ENCODE results near the gene FAM120B.

Gene FAM120B

GRCh38 chr6:170287371-170287876 lies 19.1 kb upstream of the FAM120B start:
- H3K9ac ChIP-seq (ENCODE audit: low read depth in 1 of 2, low read length in 2 of 2): peak overlapping the region in 1 of 2 donors; percentile 13
- H3K9me3 ChIP-seq (ENCODE audit: control insufficient read depth in 1 of 2, low read length in 2 of 2): no peaks in the 10 kb centered on the region
- peaks cover 15 to 41% of the 10 kb centered on the region in 2 donors for H3K4me1 ChIP-seq (ENCODE audit: control insufficient read depth in 1 of 2, insufficient read depth in 2 of 2, low read length in 2 of 2)
- peaks cover 42 to 44% of the 10 kb centered on the region in 2 donors for H3K27me3 ChIP-seq (ENCODE audit: control insufficient read depth in 1 of 2, insufficient read depth in 2 of 2, low read length in 2 of 2)
- H3K27ac ChIP-seq (ENCODE audit: low read depth, low read length): no peak overlapping the region
- H3K4me3 ChIP-seq (ENCODE audit: low read depth in 1 of 2, low read length in 2 of 2): peak overlapping the region; percentile 70 to 80
- H3K36me3 ChIP-seq (ENCODE audit: control insufficient read depth in 1 of 2, insufficient read depth in 2 of 2, low read length in 2 of 2): peaks cover 4 to 6% of the 10 kb centered on the region in 2 donors

DNA sequence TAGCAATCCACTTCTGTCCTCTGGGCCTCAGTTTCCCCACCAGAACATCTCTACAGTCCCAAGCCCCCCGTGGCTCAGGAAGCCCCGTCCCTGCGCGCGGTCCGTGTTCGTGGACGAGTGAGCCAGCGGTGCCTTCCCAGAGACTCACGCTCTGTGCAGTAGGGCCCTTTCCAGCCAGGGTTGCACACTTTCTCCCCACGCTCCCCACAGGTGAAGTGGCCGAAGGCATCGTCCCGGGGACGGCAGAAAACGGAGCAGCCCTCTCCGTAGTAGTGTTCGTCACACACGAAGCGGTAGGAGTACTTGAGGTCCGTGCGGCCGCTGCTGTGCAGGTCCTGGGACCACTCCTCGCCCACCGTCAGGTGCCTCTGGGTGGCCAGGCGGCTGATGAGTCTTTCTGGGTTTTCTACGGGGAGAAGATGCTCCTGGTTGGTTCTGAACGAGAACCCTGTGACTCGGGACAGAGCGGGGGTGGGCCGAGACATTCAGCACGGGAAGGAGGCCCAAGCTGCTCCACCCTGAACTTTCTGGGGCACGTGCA lies 18.4 kb upstream of the FAM120B start:
- Histone ChIP-seq H3K36me3 (ENCODE audit: control insufficient read depth in 1 of 2, insufficient read depth in 2 of 2, low read length in 2 of 2) (peaks cover 4 to 6% of the 10 kb centered on the region in 2 donors), H3K9ac (ENCODE audit: low read depth in 1 of 2, low read length in 2 of 2) (peak overlapping the region in 1 of 2 donors; percentile 13)

GRCh38 chr6:170288852-170289179 lies 17.7 kb upstream of the FAM120B start:
- peak overlapping the region; percentile 70 to 80 for H3K4me3 ChIP-seq (ENCODE audit: low read depth in 1 of 2, low read length in 2 of 2)
- peaks cover 0 to 6% of the 10 kb centered on the region in 2 donors for H3K36me3 ChIP-seq (ENCODE audit: control insufficient read depth in 1 of 2, insufficient read depth in 2 of 2, low read length in 2 of 2)
- peaks cover 28 to 48% of the 10 kb centered on the region in 2 donors for H3K4me1 ChIP-seq (ENCODE audit: control insufficient read depth in 1 of 2, insufficient read depth in 2 of 2, low read length in 2 of 2)
- H3K9me3 ChIP-seq (ENCODE audit: control insufficient read depth in 1 of 2, low read length in 2 of 2): no peaks in the 10 kb centered on the region
- peak overlapping the region; percentile 18 to 43 for H3K9ac ChIP-seq (ENCODE audit: low read depth in 1 of 2, low read length in 2 of 2)
- peaks cover 54 to 58% of the 10 kb centered on the region in 2 donors for H3K27me3 ChIP-seq (ENCODE audit: control insufficient read depth in 1 of 2, insufficient read depth in 2 of 2, low read length in 2 of 2)
- no peak overlapping the region for H3K27ac ChIP-seq (ENCODE audit: low read depth, low read length)

More for the DNA sequence above, 18.4 kb upstream of the FAM120B start:
- H3K9me3 ChIP-seq (ENCODE audit: control insufficient read depth in 1 of 2, low read length in 2 of 2): no peaks in the 10 kb centered on the region
- peak overlapping the region; percentile 70 to 80 for H3K4me3 ChIP-seq (ENCODE audit: low read depth in 1 of 2, low read length in 2 of 2)
- peaks cover 48 to 51% of the 10 kb centered on the region in 2 donors for H3K27me3 ChIP-seq (ENCODE audit: control insufficient read depth in 1 of 2, insufficient read depth in 2 of 2, low read length in 2 of 2)
- peaks cover 23 to 48% of the 10 kb centered on the region in 2 donors for H3K4me1 ChIP-seq (ENCODE audit: control insufficient read depth in 1 of 2, insufficient read depth in 2 of 2, low read length in 2 of 2)
- no peak overlapping the region for H3K27ac ChIP-seq (ENCODE audit: low read depth, low read length)

DNA sequence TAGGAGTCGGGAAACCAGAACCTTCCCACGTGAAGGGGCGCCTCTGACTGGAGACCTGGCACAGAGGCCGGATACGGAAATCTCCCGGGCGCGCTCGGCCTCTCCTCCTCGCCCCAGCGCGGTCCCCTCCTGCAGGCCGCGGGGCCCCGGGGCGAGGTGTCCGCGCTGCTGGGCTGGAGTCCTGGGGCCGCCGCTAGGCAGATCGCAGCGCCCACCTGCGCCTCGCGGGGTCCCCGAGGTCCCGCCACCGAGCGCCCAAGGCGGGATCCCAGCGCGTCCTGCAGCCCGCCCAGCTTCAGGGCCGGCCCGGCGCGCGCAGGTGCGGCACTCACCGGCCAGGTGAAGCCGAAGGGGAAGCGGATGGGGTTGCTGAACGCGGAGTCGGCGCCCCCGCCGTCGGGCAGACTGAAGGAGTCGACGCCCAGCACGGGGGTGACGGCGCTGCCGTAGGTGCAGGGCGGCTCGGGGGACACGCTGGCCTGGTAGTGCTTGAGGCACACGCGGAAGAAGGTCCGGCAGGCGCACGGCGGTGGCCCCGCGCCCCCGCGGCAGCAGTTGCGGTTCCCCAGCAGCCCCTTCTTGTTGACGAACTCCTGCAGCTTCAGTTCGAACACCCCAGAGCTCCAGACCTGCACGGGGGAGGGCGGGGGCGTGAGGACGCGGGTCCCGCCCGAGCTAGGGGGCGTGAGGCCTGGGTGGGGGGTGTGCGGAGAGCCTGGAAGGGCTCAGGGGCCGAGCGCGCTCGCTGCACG lies 17.2 kb upstream of the FAM120B start:
- H3K4me1 ChIP-seq (ENCODE audit: control insufficient read depth in 1 of 2, insufficient read depth in 2 of 2, low read length in 2 of 2): peaks cover 28 to 48% of the 10 kb centered on the region in 2 donors
- H3K4me3 ChIP-seq (ENCODE audit: low read depth in 1 of 2, low read length in 2 of 2): peak overlapping the region; percentile 70 to 80
- H3K27ac ChIP-seq (ENCODE audit: low read depth, low read length): no peak overlapping the region
- H3K9me3 ChIP-seq (ENCODE audit: control insufficient read depth in 1 of 2, low read length in 2 of 2): no peaks in the 10 kb centered on the region
- H3K9ac ChIP-seq (ENCODE audit: low read depth in 1 of 2, low read length in 2 of 2): peak overlapping the region; percentile 38 to 54
- peaks cover 60 to 63% of the 10 kb centered on the region in 2 donors for H3K27me3 ChIP-seq (ENCODE audit: control insufficient read depth in 1 of 2, insufficient read depth in 2 of 2, low read length in 2 of 2)
- peaks cover 0 to 6% of the 10 kb centered on the region in 2 donors for H3K36me3 ChIP-seq (ENCODE audit: control insufficient read depth in 1 of 2, insufficient read depth in 2 of 2, low read length in 2 of 2)

GRCh38 chr6:170289951-170290295 lies 16.6 kb upstream of the FAM120B start:
- Histone ChIP-seq H3K9ac (ENCODE audit: low read depth in 1 of 2, low read length in 2 of 2) (peak overlapping the region; percentile 49 to 54), H3K4me1 (ENCODE audit: control insufficient read depth in 1 of 2, insufficient read depth in 2 of 2, low read length in 2 of 2) (peaks cover 31 to 50% of the 10 kb centered on the region in 2 donors), H3K9me3 (ENCODE audit: control insufficient read depth in 1 of 2, low read length in 2 of 2) (no peaks in the 10 kb centered on the region), H3K4me3 (ENCODE audit: low read depth in 1 of 2, low read length in 2 of 2) (peak overlapping the region; percentile 70 to 80), H3K27ac (ENCODE audit: low read depth, low read length) (peak overlapping the region; percentile 42), H3K36me3 (ENCODE audit: control insufficient read depth in 1 of 2, insufficient read depth in 2 of 2, low read length in 2 of 2) (peaks cover 0 to 6% of the 10 kb centered on the region in 2 donors), H3K27me3 (ENCODE audit: control insufficient read depth in 1 of 2, insufficient read depth in 2 of 2, low read length in 2 of 2) (peaks cover 65 to 69% of the 10 kb centered on the region in 2 donors)

DNA sequence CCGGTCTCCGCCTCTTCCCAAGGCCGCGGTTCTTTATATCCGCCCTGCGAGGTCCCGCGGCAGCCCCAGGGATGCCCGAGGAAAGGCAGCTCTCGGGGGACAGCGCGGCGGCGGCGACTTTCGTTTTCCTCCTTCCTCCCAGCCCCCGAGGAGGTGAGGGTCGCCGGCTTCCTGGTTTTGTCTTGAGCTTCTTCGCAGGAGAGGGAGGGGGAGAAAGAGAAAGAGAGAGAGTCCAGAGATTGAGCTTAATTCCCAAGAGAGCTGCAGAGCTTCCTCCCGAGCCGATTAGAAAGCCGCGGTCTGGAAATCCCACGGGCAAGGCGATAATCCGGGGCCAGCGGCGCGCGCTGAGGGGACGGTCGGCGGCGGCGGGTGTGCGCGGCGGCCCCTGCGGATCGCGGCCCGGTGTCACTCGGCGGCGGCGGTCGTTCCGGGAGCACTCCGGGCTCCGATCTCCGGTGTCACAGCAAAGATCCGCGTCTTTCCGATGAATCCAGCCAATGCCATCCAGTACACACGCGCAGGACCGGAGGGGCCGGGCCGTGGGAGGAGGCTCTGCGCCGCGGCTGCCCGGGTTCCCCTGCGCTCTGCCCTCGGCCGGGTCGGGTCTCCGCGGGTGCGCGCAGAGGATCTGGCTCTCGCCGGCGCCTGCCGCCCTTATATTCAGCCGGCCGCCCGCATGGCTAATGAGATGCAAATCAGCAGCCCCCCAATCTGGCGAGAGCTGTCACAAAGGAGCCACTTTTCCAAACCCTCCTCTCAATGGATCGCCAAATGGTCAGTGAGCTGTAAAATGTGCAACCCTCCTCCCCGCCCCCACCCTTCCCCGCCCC lies 16.0 kb upstream of the FAM120B start, which contains the start of gene DLL1:
DLL1 (minus strand) TSS at position 783 of the 833 bp plus-strand sequence. CDS start 939 bp downstream, outside the sequence.
- peak within 1 kb of the TSS; percentile 49 to 54 for H3K9ac ChIP-seq (ENCODE audit: low read depth in 1 of 2, low read length in 2 of 2)
- H3K4me3 ChIP-seq (ENCODE audit: low read depth in 1 of 2, low read length in 2 of 2): peak within 1 kb of the TSS; percentile 70 to 80
- peaks cover 35 to 56% of the 10 kb centered on the region in 2 donors for H3K4me1 ChIP-seq (ENCODE audit: control insufficient read depth in 1 of 2, insufficient read depth in 2 of 2, low read length in 2 of 2)
- peaks cover 0 to 6% of the 10 kb centered on the region in 2 donors for H3K36me3 ChIP-seq (ENCODE audit: control insufficient read depth in 1 of 2, insufficient read depth in 2 of 2, low read length in 2 of 2)
- H3K9me3 ChIP-seq (ENCODE audit: control insufficient read depth in 1 of 2, low read length in 2 of 2): no peaks in the 10 kb centered on the region
- H3K27me3 ChIP-seq (ENCODE audit: control insufficient read depth in 1 of 2, insufficient read depth in 2 of 2, low read length in 2 of 2): peaks cover 65 to 71% of the 10 kb centered on the region in 2 donors
- H3K27ac ChIP-seq (ENCODE audit: low read depth, low read length): peak within 1 kb of the TSS; percentile 56

- Histone ChIP-seq H3K4me1 (ENCODE audit: control insufficient read depth in 1 of 2, insufficient read depth in 2 of 2, low read length in 2 of 2) (peaks cover 35 to 59% of the 10 kb centered on the region in 2 donors), H3K4me3 (ENCODE audit: low read depth in 1 of 2, low read length in 2 of 2) (peak overlapping the region; percentile 38 to 51), H3K27me3 (ENCODE audit: control insufficient read depth in 1 of 2, insufficient read depth in 2 of 2, low read length in 2 of 2) (peaks cover 66 to 70% of the 10 kb centered on the region in 2 donors), H3K9ac (ENCODE audit: low read depth in 1 of 2, low read length in 2 of 2) (no peak overlapping the region), H3K9me3 (ENCODE audit: control insufficient read depth in 1 of 2, low read length in 2 of 2) (no peaks in the 10 kb centered on the region), H3K27ac (ENCODE audit: low read depth, low read length) (peak overlapping the region; percentile 56), H3K36me3 (ENCODE audit: control insufficient read depth in 1 of 2, insufficient read depth in 2 of 2, low read length in 2 of 2) (peaks cover 0 to 6% of the 10 kb centered on the region in 2 donors)
Observed at GRCh38 chr6:170291271-170292110, 15.1 kb upstream of the FAM120B start.

DNA sequence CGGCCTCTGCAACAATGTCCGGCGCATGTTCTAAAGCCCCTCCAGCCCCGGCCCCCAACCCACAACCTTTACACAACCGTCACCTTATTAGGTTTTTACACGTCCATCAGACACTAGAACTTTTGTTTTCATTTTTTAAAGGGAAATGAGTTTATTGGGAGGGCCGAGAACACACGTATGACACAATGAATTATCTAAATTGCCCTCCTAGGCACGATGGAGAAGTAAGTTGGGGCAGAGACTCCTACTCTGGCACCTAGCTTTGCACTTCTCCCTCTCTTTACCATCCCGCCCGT lies 14.5 kb upstream of the FAM120B start:
- no peaks in the 10 kb centered on the region for H3K9me3 ChIP-seq (ENCODE audit: control insufficient read depth in 1 of 2, low read length in 2 of 2)
- H3K4me3 ChIP-seq (ENCODE audit: low read depth in 1 of 2, low read length in 2 of 2): peak overlapping the region; percentile 38 to 51
- peaks cover 35 to 60% of the 10 kb centered on the region in 2 donors for H3K4me1 ChIP-seq (ENCODE audit: control insufficient read depth in 1 of 2, insufficient read depth in 2 of 2, low read length in 2 of 2)
- no peak overlapping the region for H3K27ac ChIP-seq (ENCODE audit: low read depth, low read length)
- H3K27me3 ChIP-seq (ENCODE audit: control insufficient read depth in 1 of 2, insufficient read depth in 2 of 2, low read length in 2 of 2): peaks cover 72 to 74% of the 10 kb centered on the region in 2 donors
- H3K36me3 ChIP-seq (ENCODE audit: control insufficient read depth in 1 of 2, insufficient read depth in 2 of 2, low read length in 2 of 2): peaks cover 0 to 6% of the 10 kb centered on the region in 2 donors
- H3K9ac ChIP-seq (ENCODE audit: low read depth in 1 of 2, low read length in 2 of 2): peak overlapping the region in 1 of 2 donors; percentile 6

- Histone ChIP-seq H3K27ac (ENCODE audit: low read depth, low read length) (no peak overlapping the region), H3K9ac (ENCODE audit: low read depth in 1 of 2, low read length in 2 of 2) (peak overlapping the region in 1 of 2 donors; percentile 6), H3K4me1 (ENCODE audit: control insufficient read depth in 1 of 2, insufficient read depth in 2 of 2, low read length in 2 of 2) (peaks cover 35 to 58% of the 10 kb centered on the region in 2 donors), H3K9me3 (ENCODE audit: control insufficient read depth in 1 of 2, low read length in 2 of 2) (no peaks in the 10 kb centered on the region), H3K36me3 (ENCODE audit: control insufficient read depth in 1 of 2, insufficient read depth in 2 of 2, low read length in 2 of 2) (peaks cover 0 to 3% of the 10 kb centered on the region in 2 donors), H3K27me3 (ENCODE audit: control insufficient read depth in 1 of 2, insufficient read depth in 2 of 2, low read length in 2 of 2) (peaks cover 71 to 73% of the 10 kb centered on the region in 2 donors), H3K4me3 (ENCODE audit: low read depth in 1 of 2, low read length in 2 of 2) (peak overlapping the region; percentile 38 to 51)
Observed at GRCh38 chr6:170292407-170293158, 14.0 kb upstream of the FAM120B start.
